CD4-positive, alpha-beta T cell (primary cell): Measurements from ENCODE around the gene BATF3. TPM values are rescaled to one million over a fixed set of nuclear protein-coding genes. Genes with fewer than 3 reads are reported as not detected.
"Not testable (repeated sequence)": the region's sequence is repeated elsewhere in the genome, so short reads cannot be mapped to it uniquely, and the experiment has no call there.

ENCODE experiments used
- ATAC-seq: fragments of 200-7000 bp; cut with Tn5 transposase; one replicate; pipeline ENCODE4 v1.10.0; 2022; ENCODE audit warnings: mild to moderate bottlenecking; ENCODE audit not compliant: poor library complexity
- CTCF ChIA-PET: fragments of 350-600 bp; sonication (Branson Sonifier 250); formaldehyde crosslinking; loops from one replicate; lab custom pipeline; 2021; ENCODE audit warnings: antibody characterized with exemption, inconsistent platforms; lab: Charles Lee
- POLR2A ChIA-PET: fragments of 350-600 bp; sonication (Branson Sonifier 250); formaldehyde crosslinking; loops from one replicate; lab custom pipeline; 2021; ENCODE audit warnings: antibody characterized with exemption, inconsistent platforms; lab: Charles Lee
- DNase-seq, 14 experiments: peaks; one replicate each; pipeline ENCODE4 v3.0.0-alpha.2; 2013 to 2020; ENCODE audit warnings: mixed read lengths in 2 of 14
- H3K27ac ChIP-seq, 2 donors: one replicate each; pipeline versions ENCODE4 v1.5.1 to v1.7.0; 2013; ENCODE audit warnings: low read length in 2 of 2, low read depth in 1 of 2, mild to moderate bottlenecking in 1 of 2
- H3K27me3 ChIP-seq, 2 experiments: 1 replicate in 1 of 2; 2 replicates in 1 of 2; pipeline versions ENCODE4 v1.6.1 to v1.7.0; 2013; ENCODE audit warnings: low read length in 2 of 2, control low read depth in 1 of 2, mild to moderate bottlenecking in 1 of 2, moderate library complexity in 1 of 2; ENCODE audit not compliant: insufficient read depth in 2 of 2, control insufficient read depth in 1 of 2
- H3K36me3 ChIP-seq: one replicate; pipeline ENCODE4 v1.6.1; 2013; ENCODE audit warnings: low read length, control low read depth; ENCODE audit not compliant: insufficient read depth
- H3K4me1 ChIP-seq: one replicate; pipeline ENCODE4 v1.6.1; 2013; ENCODE audit warnings: low read length, control low read depth; ENCODE audit not compliant: insufficient read depth
- H3K4me3 ChIP-seq: one replicate; pipeline ENCODE4 v1.5.1; 2013; ENCODE audit warnings: mild to moderate bottlenecking, low read length, moderate library complexity
- H3K9me3 ChIP-seq, 2 experiments: 1 replicate in 1 of 2; 2 replicates in 1 of 2; pipeline versions ENCODE4 v1.6.1 to v1.7.0; 2013; ENCODE audit warnings: low read length in 2 of 2, mild to moderate bottlenecking in 2 of 2, control low read depth in 1 of 2, moderate library complexity in 1 of 2; ENCODE audit not compliant: control insufficient read depth in 1 of 2, insufficient read depth in 1 of 2
- H3K27ac Mint-ChIP-seq: one replicate; pipeline ENCODE4 v1.8.0; 2020; ENCODE audit warnings: mixed read lengths
- H3K27me3 Mint-ChIP-seq: one replicate; pipeline ENCODE4 v1.8.0; 2021; ENCODE audit warnings: mixed read lengths
- H3K36me3 Mint-ChIP-seq: one replicate; pipeline ENCODE4 v1.8.0; 2021; ENCODE audit warnings: low read depth, mixed read lengths
- H3K4me1 Mint-ChIP-seq: one replicate; pipeline ENCODE4 v1.8.0; 2021; ENCODE audit warnings: low read depth, mixed read lengths
- H3K4me3 Mint-ChIP-seq: one replicate; pipeline ENCODE4 v1.8.0; 2020; ENCODE audit warnings: mild to moderate bottlenecking, mixed read lengths
- H3K9me3 Mint-ChIP-seq: one replicate; pipeline ENCODE4 v1.8.0; 2020; ENCODE audit warnings: mixed read lengths
- CTCF ChIP-seq: fragments of 200-600 bp; IDR thresholded peaks from one replicate; pipeline ENCODE4 v1.8.0; 2022; ENCODE audit warnings: antibody characterized with exemption, mild to moderate bottlenecking
- intact Hi-C, 2 experiments: fragments of 100-400 bp; cut with DNase I in 1 of 2; cut with micrococcal nuclease in 1 of 2; formaldehyde crosslinking; loops; one replicate each; pipeline versions ENCODE4 v1.15.1 to v1.9.0; 2023 to 2025; cut with DNase I, micrococcal nuclease
- total RNA-seq, 174 experiments: library from RNA in 2 of 174; stranded (reverse) in 2 of 174; gene quantifications; one replicate each; pipeline ENCODE4 v1.2.3 and lab custom pipeline; 2021 to 2026

The BATF3 gene
- total RNA-seq, 2 experiments from 2014 or later, result 0.92 to 1.2 TPM

GRCh38 chr1:212727386-212728181 lies 27.9 kb upstream of the BATF3 start:
- POLR2A ChIA-PET, result no interaction called here
- Histone ChIP-seq H3K4me1 (no peaks in the 10 kb centered on the region), H3K4me3 (no peak overlapping the region), H3K27me3 (no peaks in the 10 kb centered on the region), H3K9me3 (peaks cover 0 to 5% of the 10 kb centered on the region in 2 experiments), H3K36me3 (no peaks in the 10 kb centered on the region), H3K27ac (no peak overlapping the region)
- Mint-ChIP-seq H3K4me3 (no peak overlapping the region), H3K9me3 (no peaks in the 10 kb centered on the region), H3K27me3 (no peaks in the 10 kb centered on the region), H3K36me3 (peaks cover 25% of the 10 kb centered on the region), H3K27ac (peak overlapping the region; percentile 5), H3K4me1 (no peaks in the 10 kb centered on the region)
- ATAC-seq (no peak), DNase-seq (peak in 3 of 14 experiments; percentile 20 to 45 (median 24))
- TF ChIP-seq CTCF, result no peak
- CTCF ChIA-PET, result no interaction called here
- intact Hi-C loops, result no loop called here

GRCh38 chr1:212724679-212725078 lies 25.0 kb upstream of the BATF3 start:
- H3K27ac ChIP-seq, POLR2A ChIA-PET, H3K9me3 ChIP-seq, DNase-seq, H3K27me3 ChIP-seq, H3K27me3 Mint-ChIP-seq, H3K9me3 Mint-ChIP-seq, H3K4me1 ChIP-seq, H3K27ac Mint-ChIP-seq, intact Hi-C loops, H3K4me3 Mint-ChIP-seq, H3K4me3 ChIP-seq, ATAC-seq, CTCF ChIA-PET, H3K36me3 ChIP-seq: not testable (repeated sequence)
- peaks cover 20% of the 10 kb centered on the region for H3K36me3 Mint-ChIP-seq
- H3K4me1 Mint-ChIP-seq, result peaks cover 10% of the 10 kb centered on the region

- CTCF ChIA-PET, result no interaction called here
- no peak for ATAC-seq
Measured at GRCh38 chr1:212722270-212722957, 22.8 kb upstream of the BATF3 start.

More at GRCh38 chr1:212722270-212722957, 22.8 kb upstream of the BATF3 start:
- Histone ChIP-seq H3K36me3 (no peaks in the 10 kb centered on the region), H3K27ac (no peak overlapping the region), H3K4me1 (peaks cover 5% of the 10 kb centered on the region), H3K9me3 (peaks cover 0 to 5% of the 10 kb centered on the region in 2 experiments), H3K4me3 (no peak overlapping the region), H3K27me3 (no peaks in the 10 kb centered on the region)
- intact Hi-C loops, result no loop called here
- TF ChIP-seq CTCF, result no peak
- Mint-ChIP-seq H3K4me3 (no peak overlapping the region), H3K9me3 (no peaks in the 10 kb centered on the region), H3K4me1 (peaks cover 10% of the 10 kb centered on the region), H3K27me3 (peaks cover 5% of the 10 kb centered on the region), H3K27ac (no peak overlapping the region), H3K36me3 (peaks cover 8% of the 10 kb centered on the region)
- no peak for DNase-seq
- POLR2A ChIA-PET, result no interaction called here
